HCT116 (cell line): ENCODE measurements around the gene OR13J1. TPM values are rescaled to one million over a fixed set of nuclear protein-coding genes. Genes with fewer than 3 reads are reported as not detected.

ENCODE experiments used
- ATAC-seq: fragments of 200-7000 bp; cut with Tn5 transposase; 2 replicates; pipeline ENCODE4 v1.9.1; 2020; ENCODE audit warnings: mild to moderate bottlenecking, moderate library complexity
- BruUV-seq: library from RNA; stranded (reverse); fragments of 400-500 nt; replicated peaks from 2 replicates; lab custom pipeline; 2021; lab: Mats Ljungman, UMichigan
- CTCF ChIA-PET: fragments of 300-600 bp; sonication (Branson Sonifier 250); formaldehyde crosslinking; loops from one replicate; lab custom pipeline; 2021; ENCODE audit warnings: antibody characterized with exemption; lab: Charles Lee
- POLR2A ChIA-PET: fragments of 300-600, 350-600 bp; sonication (Branson Sonifier 250); formaldehyde crosslinking; loops from one replicate; lab custom pipeline; 2021; ENCODE audit warnings: antibody characterized with exemption; lab: Charles Lee
- RAD21 ChIA-PET, 2 experiments: fragments of 300-600 bp; sonication (Branson Sonifier 250); formaldehyde crosslinking; loops; one replicate each; lab custom pipeline; 2023; ENCODE audit warnings: low total read pairs in 2 of 2; ENCODE audit not compliant: uncharacterized antibody in 2 of 2, unreplicated experiment in 2 of 2, low non-redundant PET in 1 of 2; lab: Charles Lee
- DNase-seq: peaks from one replicate; pipeline ENCODE4 v3.0.0-alpha.2; 2010; ENCODE audit warnings: low read depth, low spot score
- H2AFZ ChIP-seq: fragments of 200-600 bp; shearing (Covaris generic), sonication (generic); 2 replicates; pipeline ENCODE4 v1.6.1; 2017; ENCODE audit warnings: low read depth, mixed run types, mixed read lengths, antibody characterized with exemption, low read length; ENCODE audit not compliant: poor library complexity, severe bottlenecking
- H3K27ac ChIP-seq: 2 replicates; pipeline ENCODE4 v1.5.1; 2012; ENCODE audit warnings: low read depth, low read length
- H3K27me3 ChIP-seq: fragments of 200-600 bp; sonication (generic); 2 replicates; pipeline ENCODE4 v1.6.1; 2016; ENCODE audit warnings: mixed run types, low read length, mixed read lengths; ENCODE audit not compliant: insufficient read depth
- H3K36me3 ChIP-seq, 2 experiments: fragments of 200-500 bp in 1 of 2; fragments of 200-600 bp in 1 of 2; sonication (Bioruptor generic) in 1 of 2; sonication (generic) in 1 of 2; 2 replicates each; pipeline versions ENCODE4 v1.5.1 to v1.6.1; 2014 to 2016; ENCODE audit warnings: low read length in 2 of 2, inconsistent platforms in 1 of 2, mixed read lengths in 1 of 2, mixed run types in 1 of 2; ENCODE audit not compliant: insufficient read depth in 2 of 2, control insufficient read depth in 1 of 2
- H3K4me1 ChIP-seq, 2 experiments: fragments of 200-600 bp in 1 of 2; sonication (generic) in 1 of 2; 2 replicates each; pipeline versions ENCODE4 v1.5.1 to v1.6.1; 2012 to 2017; ENCODE audit warnings: low read length in 2 of 2, inconsistent platforms in 1 of 2, mild to moderate bottlenecking in 1 of 2, mixed read lengths in 1 of 2, mixed run types in 1 of 2, moderate library complexity in 1 of 2; ENCODE audit not compliant: insufficient read depth in 2 of 2, control insufficient read depth in 1 of 2
- H3K4me2 ChIP-seq: fragments of 200-600 bp; sonication (generic); 2 replicates; pipeline ENCODE4 v1.6.1; 2017; ENCODE audit warnings: mixed run types, low read length, mixed read lengths
- H3K4me3 ChIP-seq, 2 experiments: fragments of 200-600 bp in 1 of 2; sonication (generic) in 1 of 2; replicated peaks in 1 of 2; 2 replicates each; pipeline ENCODE4 v1.5.1; 2011 to 2016; ENCODE audit warnings: low read length in 2 of 2, control low read depth in 1 of 2, low read depth in 1 of 2, mild to moderate bottlenecking in 1 of 2, mixed read lengths in 1 of 2, mixed run types in 1 of 2
- H3K79me2 ChIP-seq: fragments of 200-600 bp; sonication (generic); 2 replicates; pipeline ENCODE4 v1.6.1; 2017; ENCODE audit warnings: mild to moderate bottlenecking, mixed run types, low read length, moderate library complexity, mixed read lengths; ENCODE audit not compliant: insufficient read depth
- H3K9ac ChIP-seq: fragments of 200-600 bp; sonication (generic); 2 replicates; pipeline ENCODE4 v1.6.1; 2016; ENCODE audit warnings: low read length, mixed read lengths
- H3K9me2 ChIP-seq: fragments of 200-600 bp; sonication (generic), shearing (Covaris generic); 2 replicates; pipeline ENCODE4 v1.6.1; 2017; ENCODE audit warnings: mixed run types, mild to moderate bottlenecking, moderate library complexity; ENCODE audit not compliant: insufficient read depth
- H3K9me3 ChIP-seq, 2 experiments: fragments of 200-500 bp in 1 of 2; fragments of 200-600 bp in 1 of 2; sonication (Bioruptor generic) in 1 of 2; sonication (generic) in 1 of 2; 2 replicates each; pipeline ENCODE4 v1.6.1; 2014 to 2017; ENCODE audit warnings: low read length in 2 of 2, mixed read lengths in 2 of 2, inconsistent platforms in 1 of 2, low read depth in 1 of 2, mild to moderate bottlenecking in 1 of 2, mixed run types in 1 of 2, moderate library complexity in 1 of 2; ENCODE audit not compliant: control insufficient read depth in 1 of 2, insufficient read depth in 1 of 2
- H4K20me1 ChIP-seq: fragments of 200-600 bp; sonication (generic), shearing (Covaris generic); 2 replicates; pipeline ENCODE4 v1.6.1; 2017; ENCODE audit warnings: mixed run types, mild to moderate bottlenecking, moderate library complexity; ENCODE audit not compliant: insufficient read depth
- CBX3 ChIP-seq: IDR thresholded peaks from 2 replicates; pipeline ENCODE4 v1.6.1; 2012; ENCODE audit warnings: low read depth
- EGR1 ChIP-seq: IDR thresholded peaks from 2 replicates; pipeline ENCODE4 v1.6.1; 2012; ENCODE audit warnings: low read depth
- EZH2 ChIP-seq: fragments of 200-600 bp; sonication (generic); IDR thresholded peaks from 2 replicates; pipeline ENCODE4 v1.6.1; 2017; ENCODE audit warnings: antibody characterized with exemption, mixed run types
- EZH2phosphoT487 ChIP-seq: fragments of 200-600 bp; IDR thresholded peaks from 2 replicates; pipeline ENCODE4 v1.6.1; 2018; ENCODE audit warnings: antibody characterized with exemption, borderline replicate concordance
- FOSL1 ChIP-seq: IDR thresholded peaks from 2 replicates; pipeline ENCODE4 v1.6.1; 2012; ENCODE audit warnings: low read depth
- JUND ChIP-seq: IDR thresholded peaks from 2 replicates; pipeline ENCODE4 v1.6.1; 2012
- MAX ChIP-seq: IDR thresholded peaks from 2 replicates; pipeline ENCODE4 v1.6.1; 2012
- POLR2A ChIP-seq: IDR thresholded peaks from 2 replicates; pipeline ENCODE4 v1.7.0; 2011; ENCODE audit warnings: borderline replicate concordance; ENCODE audit not compliant: insufficient read depth, insufficient read length; ENCODE audit errors: extremely low read depth
- SP1 ChIP-seq: IDR thresholded peaks from 2 replicates; pipeline ENCODE4 v1.6.1; 2012; ENCODE audit warnings: low read depth
- TCF7L2 ChIP-seq: IDR thresholded peaks from 2 replicates; pipeline ENCODE4 v1.7.0; 2011; ENCODE audit warnings: borderline replicate concordance, inconsistent platforms; ENCODE audit not compliant: insufficient read depth, insufficient read length; ENCODE audit errors: extremely low read depth
- intact Hi-C: fragments of 100-400 bp; cut with micrococcal nuclease; formaldehyde crosslinking; loops from 2 replicates; pipeline ENCODE4 v1.10.0; 2022
- total RNA-seq: library from RNA; stranded (reverse); gene quantifications from one replicate; pipeline ENCODE4 v1.2.1, GENCODE V29; 2021; ENCODE audit not compliant: unreplicated experiment

OR13J1 gene
- total RNA-seq, 1 experiment from 2014 or later = not detected

- H3K4me1 ChIP-seq = peaks cover 0 to 13% of the 10 kb centered on the region in 2 experiments; a peak in 2 of 4 replicates
- H3K4me3 ChIP-seq = no peak overlapping the region
- no peak for TF ChIP-seq MAX
- TF ChIP-seq EZH2 = no peak
- no peak for TF ChIP-seq TCF7L2
- no peak for TF ChIP-seq EGR1
- no peak for TF ChIP-seq CBX3
- TF ChIP-seq EZH2phosphoT487 = no peak
- no peak for TF ChIP-seq SP1
- TF ChIP-seq, all 23 proteins: peak for 0
- H3K9me2 ChIP-seq = no peaks in the 10 kb centered on the region
- no peak overlapping the region for H3K27ac ChIP-seq
- H3K9ac ChIP-seq = no peak overlapping the region
- RAD21 ChIA-PET = no interaction called here
- no peaks in the 10 kb centered on the region for H4K20me1 ChIP-seq
- POLR2A ChIA-PET = no interaction called here
- intact Hi-C loops = no loop called here
- H2AFZ ChIP-seq = no peak overlapping the region
- H3K36me3 ChIP-seq = no peaks in the 10 kb centered on the region
- no peak for DNase-seq
- H3K79me2 ChIP-seq = no peaks in the 10 kb centered on the region
- H3K4me2 ChIP-seq = no peak overlapping the region
- no TSS peak for BruUV-seq
- ATAC-seq = no peak
- CTCF ChIA-PET = no interaction called here
- no peaks in the 10 kb centered on the region for H3K27me3 ChIP-seq
- no peaks in the 10 kb centered on the region for H3K9me3 ChIP-seq
Observed at GRCh38 chr9:35845824-35846771, 24.1 kb downstream of the OR13J1 start.

- H3K36me3 ChIP-seq = no peaks in the 10 kb centered on the region
- intact Hi-C loops = no loop called here
- H3K9ac ChIP-seq = no peak overlapping the region
- ChIA-PET CTCF (interaction anchor here (1.9 kb wide), 1 partner anchor 10 kb away, joined by 8 read pairs; no protein-coding TSS in a partner anchor), POLR2A (no interaction called here), RAD21 (no interaction called here)
- no peaks in the 10 kb centered on the region for H3K79me2 ChIP-seq
- H3K9me3 ChIP-seq = no peaks in the 10 kb centered on the region
- no peaks in the 10 kb centered on the region for H3K27me3 ChIP-seq
- H3K4me1 ChIP-seq = peaks cover 0 to 13% of the 10 kb centered on the region in 2 experiments; a peak in 2 of 4 replicates
- ATAC-seq (no peak), DNase-seq (peak; percentile 26)
- H3K27ac ChIP-seq = no peak overlapping the region
- H3K4me3 ChIP-seq = no peak overlapping the region
- no peak overlapping the region for H2AFZ ChIP-seq
- peak; percentile 29; the same call in 1 of the 2 replicates for TF ChIP-seq FOSL1
- TF ChIP-seq JUND = peak; percentile 36; the same call in 1 of the 2 replicates
- TF ChIP-seq POLR2A = no peak
- no peaks in the 10 kb centered on the region for H4K20me1 ChIP-seq
- H3K4me2 ChIP-seq = peak overlapping the region; percentile 21; the same call in 1 of the 2 replicates
- no peaks in the 10 kb centered on the region for H3K9me2 ChIP-seq
- BruUV-seq = no TSS peak
Observed at GRCh38 chr9:35844628-35845270, 25.5 kb downstream of the OR13J1 start.
